Measurements from ENCODE around the gene SSNA1.

DNA sequence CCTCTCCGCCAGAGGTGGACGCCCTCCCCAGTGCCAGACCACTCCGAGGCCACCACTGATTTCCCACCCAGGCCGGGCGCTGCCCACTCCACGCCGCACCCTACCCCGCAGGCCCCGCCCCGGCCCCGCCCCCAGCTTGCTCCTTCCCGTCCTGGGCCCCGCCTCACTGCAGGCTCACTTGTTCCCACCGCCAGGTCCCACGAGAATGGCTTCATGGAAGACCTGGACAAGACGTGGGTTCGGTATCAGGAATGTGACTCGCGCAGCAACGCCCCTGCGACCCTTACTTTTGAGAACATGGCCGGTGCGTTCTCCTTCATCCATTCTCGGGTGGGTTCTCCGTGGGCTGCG lies 25.1 kb upstream of the SSNA1 start:
- TF ChIP-seq, protein P1, sequence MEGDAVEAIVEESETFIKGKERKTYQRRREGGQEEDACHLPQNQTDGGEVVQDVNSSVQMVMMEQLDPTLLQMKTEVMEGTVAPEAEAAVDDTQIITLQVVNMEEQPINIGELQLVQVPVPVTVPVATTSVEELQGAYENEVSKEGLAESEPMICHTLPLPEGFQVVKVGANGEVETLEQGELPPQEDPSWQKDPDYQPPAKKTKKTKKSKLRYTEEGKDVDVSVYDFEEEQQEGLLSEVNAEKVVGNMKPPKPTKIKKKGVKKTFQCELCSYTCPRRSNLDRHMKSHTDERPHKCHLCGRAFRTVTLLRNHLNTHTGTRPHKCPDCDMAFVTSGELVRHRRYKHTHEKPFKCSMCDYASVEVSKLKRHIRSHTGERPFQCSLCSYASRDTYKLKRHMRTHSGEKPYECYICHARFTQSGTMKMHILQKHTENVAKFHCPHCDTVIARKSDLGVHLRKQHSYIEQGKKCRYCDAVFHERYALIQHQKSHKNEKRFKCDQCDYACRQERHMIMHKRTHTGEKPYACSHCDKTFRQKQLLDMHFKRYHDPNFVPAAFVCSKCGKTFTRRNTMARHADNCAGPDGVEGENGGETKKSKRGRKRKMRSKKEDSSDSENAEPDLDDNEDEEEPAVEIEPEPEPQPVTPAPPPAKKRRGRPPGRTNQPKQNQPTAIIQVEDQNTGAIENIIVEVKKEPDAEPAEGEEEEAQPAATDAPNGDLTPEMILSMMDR (IDR thresholded peaks at IDR 0.05; ENCODE audit: low read depth, low read length): no peak
- TF ChIP-seq EZH2phosphoT487 (IDR thresholded peaks at IDR 0.05; ENCODE audit: low read depth): no peak
